Tibial artery (tissue), 4 donors: ENCODE results near the gene TMEM52B.

Source experiments
- DNase-seq, 2 donors: peaks; one replicate each; pipeline ENCODE4 v3.0.0-alpha.2; 2019
- H3K27ac ChIP-seq, 2 donors: fragments of 200-600 bp; sonication (generic) in 1 of 2; 1 replicate in 1 of 2; 2 replicates in 1 of 2; pipeline ENCODE4 v1.5.1; 2018 to 2019; ENCODE audit warnings: mild to moderate bottlenecking in 1 of 2
- H3K27me3 ChIP-seq, 2 donors: fragments of 200-600 bp; sonication (generic) in 1 of 2; one replicate each; pipeline versions ENCODE4 v1.5.1 to v1.6.0; 2016 to 2019
- H3K36me3 ChIP-seq, 3 donors: fragments of 200-600 bp; sonication (generic) in 2 of 3; one replicate each; pipeline ENCODE4 v1.5.1; 2016 to 2019; ENCODE audit warnings: mild to moderate bottlenecking in 2 of 3
- H3K4me1 ChIP-seq, 4 donors: fragments of 200-600 bp; sonication (generic) in 2 of 4; 1 replicate in 3 of 4; 2 replicates in 1 of 4; pipeline ENCODE4 v1.5.1; 2016 to 2019
- H3K4me3 ChIP-seq, 2 donors: fragments of 200-600 bp; sonication (generic) in 1 of 2; 1 replicate in 1 of 2; 2 replicates in 1 of 2; pipeline ENCODE4 v1.5.1; 2018 to 2019; ENCODE audit warnings: mild to moderate bottlenecking in 2 of 2
- H3K9me3 ChIP-seq, 3 donors: fragments of 200-600 bp; sonication (generic) in 1 of 3; one replicate each; pipeline ENCODE4 v1.5.1; 2016 to 2019
- intact Hi-C: fragments of 100-400 bp; cut with DNase I; formaldehyde crosslinking; loops from one replicate; pipeline ENCODE4 v1.15.0; 2023; ENCODE audit warnings: low total_unique reads
- TF ChIP-seq, protein P1 (sequence below), 2 experiments: fragments of 200-600 bp in 1 of 2; fragments of 450-650 bp in 1 of 2; IDR thresholded peaks; one replicate each; pipeline ENCODE4 v1.5.1; 2017 to 2019; ENCODE audit warnings: antibody characterized with exemption in 2 of 2, mild to moderate bottlenecking in 1 of 2, moderate library complexity in 1 of 2

The TMEM52B gene

GRCh38 chr12:10160617-10161385 is 18.0 kb upstream of the TMEM52B start:
- H3K9me3 ChIP-seq: no peaks in the 10 kb centered on the region
- TF ChIP-seq, protein P1, sequence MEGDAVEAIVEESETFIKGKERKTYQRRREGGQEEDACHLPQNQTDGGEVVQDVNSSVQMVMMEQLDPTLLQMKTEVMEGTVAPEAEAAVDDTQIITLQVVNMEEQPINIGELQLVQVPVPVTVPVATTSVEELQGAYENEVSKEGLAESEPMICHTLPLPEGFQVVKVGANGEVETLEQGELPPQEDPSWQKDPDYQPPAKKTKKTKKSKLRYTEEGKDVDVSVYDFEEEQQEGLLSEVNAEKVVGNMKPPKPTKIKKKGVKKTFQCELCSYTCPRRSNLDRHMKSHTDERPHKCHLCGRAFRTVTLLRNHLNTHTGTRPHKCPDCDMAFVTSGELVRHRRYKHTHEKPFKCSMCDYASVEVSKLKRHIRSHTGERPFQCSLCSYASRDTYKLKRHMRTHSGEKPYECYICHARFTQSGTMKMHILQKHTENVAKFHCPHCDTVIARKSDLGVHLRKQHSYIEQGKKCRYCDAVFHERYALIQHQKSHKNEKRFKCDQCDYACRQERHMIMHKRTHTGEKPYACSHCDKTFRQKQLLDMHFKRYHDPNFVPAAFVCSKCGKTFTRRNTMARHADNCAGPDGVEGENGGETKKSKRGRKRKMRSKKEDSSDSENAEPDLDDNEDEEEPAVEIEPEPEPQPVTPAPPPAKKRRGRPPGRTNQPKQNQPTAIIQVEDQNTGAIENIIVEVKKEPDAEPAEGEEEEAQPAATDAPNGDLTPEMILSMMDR (IDR thresholded peaks at IDR 0.05): no peak
- H3K36me3 ChIP-seq: no peaks in the 10 kb centered on the region
- no peak overlapping the region for H3K27ac ChIP-seq
- intact Hi-C loops: no loop called here
- no peak for DNase-seq
- no peaks in the 10 kb centered on the region for H3K4me1 ChIP-seq
- no peak overlapping the region for H3K4me3 ChIP-seq
- no peaks in the 10 kb centered on the region for H3K27me3 ChIP-seq

DNA sequence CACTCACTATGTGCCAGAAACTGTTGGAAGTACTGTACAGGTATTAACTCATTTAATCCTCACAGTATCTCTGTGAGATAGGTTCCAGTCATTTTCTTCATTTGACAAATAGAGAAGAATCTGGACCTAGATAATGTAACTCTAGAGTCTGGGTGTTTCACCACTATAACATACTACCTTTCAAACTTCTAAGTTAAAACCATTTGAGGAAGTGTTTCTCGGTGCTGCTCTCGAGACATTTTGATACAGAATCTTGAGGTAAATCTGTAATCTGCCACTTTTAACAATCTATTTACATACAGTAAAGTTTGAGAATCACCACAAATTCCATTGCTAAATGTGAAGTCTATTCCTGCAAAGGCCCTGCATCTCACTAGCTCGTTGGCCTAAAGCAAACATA is 15.7 kb upstream of the TMEM52B start:
- TF ChIP-seq, protein P1 (IDR thresholded peaks at IDR 0.05): no peak
- intact Hi-C loops: no loop called here
- Histone ChIP-seq H3K4me3 (no peak overlapping the region), H3K4me1 (no peaks in the 10 kb centered on the region), H3K36me3 (no peaks in the 10 kb centered on the region), H3K27ac (no peak overlapping the region), H3K27me3 (no peaks in the 10 kb centered on the region), H3K9me3 (no peaks in the 10 kb centered on the region)
- DNase-seq: no peak

GRCh38 chr12:10165421-10165820 is 13.4 kb upstream of the TMEM52B start:
- no peak overlapping the region for H3K27ac ChIP-seq
- no peaks in the 10 kb centered on the region for H3K36me3 ChIP-seq
- intact Hi-C loops: no loop called here
- no peaks in the 10 kb centered on the region for H3K9me3 ChIP-seq
- H3K4me3 ChIP-seq: no peak overlapping the region
- no peaks in the 10 kb centered on the region for H3K4me1 ChIP-seq
- DNase-seq: no peak
- no peaks in the 10 kb centered on the region for H3K27me3 ChIP-seq
- TF ChIP-seq, protein P1 (IDR thresholded peaks at IDR 0.05): no peak

- H3K4me3 ChIP-seq: no peak overlapping the region
- TF ChIP-seq, protein P1 (IDR thresholded peaks at IDR 0.05): no peak
- no peaks in the 10 kb centered on the region for H3K36me3 ChIP-seq
- no peaks in the 10 kb centered on the region for H3K27me3 ChIP-seq
- no peak overlapping the region for H3K27ac ChIP-seq
- no peaks in the 10 kb centered on the region for H3K4me1 ChIP-seq
- intact Hi-C loops: no loop called here
- DNase-seq: no peak
- no peaks in the 10 kb centered on the region for H3K9me3 ChIP-seq
These were observed 11.2 kb upstream of the TMEM52B start for GRCh38 chr12:10167599-10167998.

DNA sequence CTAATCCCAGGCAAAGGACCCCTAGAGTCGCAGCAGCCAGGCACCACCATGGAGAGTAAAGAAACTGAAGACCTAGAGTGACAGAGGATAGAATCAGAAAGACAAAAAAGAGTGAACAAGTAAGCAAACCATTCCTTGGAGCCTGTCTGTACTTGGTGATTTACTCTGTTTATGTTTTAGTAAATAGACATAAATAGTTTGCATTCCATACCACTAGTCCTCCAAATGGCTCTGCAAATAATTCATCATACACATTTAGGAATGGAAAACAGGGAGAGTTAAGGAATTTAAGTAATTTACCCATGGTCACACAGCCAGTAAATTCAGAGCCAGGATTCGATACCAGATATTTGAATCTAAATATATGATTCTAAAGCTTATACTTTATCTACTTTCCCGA is 9.7 kb upstream of the TMEM52B start:
- H3K36me3 ChIP-seq: no peaks in the 10 kb centered on the region
- DNase-seq: no peak
- H3K4me1 ChIP-seq: no peaks in the 10 kb centered on the region
- H3K27ac ChIP-seq: no peak overlapping the region
- intact Hi-C loops: no loop called here
- no peaks in the 10 kb centered on the region for H3K27me3 ChIP-seq
- TF ChIP-seq, protein P1 (IDR thresholded peaks at IDR 0.05): no peak
- no peak overlapping the region for H3K4me3 ChIP-seq
- H3K9me3 ChIP-seq: no peaks in the 10 kb centered on the region
